Activated T-helper 2 cell treated with anti-CD3 and anti-CD28 coated beads, Interferon-gamma antibody, Interleukin-2, Interleukin-4, amounts not matched to agents 10 μg/mL and 5 μg/mL and 100 μg/mL, durations not matched to agents 14 hours and 24 hours and 36 hours (primary cell): ENCODE data around the gene GNB4. TPM values are rescaled to one million over a fixed set of nuclear protein-coding genes. Genes with fewer than 3 reads are reported as not detected.

Experiments
- DNase-seq: peaks from one replicate; pipeline ENCODE4 v3.0.0; 2021; ENCODE audit warnings: low spot score
- H3K27ac Mint-ChIP-seq: one replicate; pipeline ENCODE4 v1.8.0; 2021; ENCODE audit warnings: mixed read lengths
- H3K27me3 Mint-ChIP-seq: one replicate; pipeline ENCODE4 v1.8.0; 2021; ENCODE audit warnings: low read depth, mixed read lengths
- H3K36me3 Mint-ChIP-seq: one replicate; pipeline ENCODE4 v1.8.0; 2021; ENCODE audit warnings: low read depth, mixed read lengths
- H3K4me1 Mint-ChIP-seq: one replicate; pipeline ENCODE4 v1.8.0; 2021; ENCODE audit warnings: low read depth, mixed read lengths
- H3K4me3 Mint-ChIP-seq: one replicate; pipeline ENCODE4 v1.8.0; 2021; ENCODE audit warnings: low read depth, mild to moderate bottlenecking, moderate library complexity, mixed read lengths
- H3K9me3 Mint-ChIP-seq: one replicate; pipeline ENCODE4 v1.8.0; 2021; ENCODE audit warnings: mixed read lengths
- intact Hi-C: fragments of 100-400 bp; cut with micrococcal nuclease; formaldehyde crosslinking; loops from one replicate; pipeline ENCODE4 v1.15.1; 2023
- total RNA-seq: library from RNA; stranded (reverse); gene quantifications from 2 replicates; pipeline ENCODE4 v1.2.3, GENCODE V29; 2022

Gene GNB4
- total RNA-seq, 1 donor from 2014 or later: 12.0 TPM

DNA sequence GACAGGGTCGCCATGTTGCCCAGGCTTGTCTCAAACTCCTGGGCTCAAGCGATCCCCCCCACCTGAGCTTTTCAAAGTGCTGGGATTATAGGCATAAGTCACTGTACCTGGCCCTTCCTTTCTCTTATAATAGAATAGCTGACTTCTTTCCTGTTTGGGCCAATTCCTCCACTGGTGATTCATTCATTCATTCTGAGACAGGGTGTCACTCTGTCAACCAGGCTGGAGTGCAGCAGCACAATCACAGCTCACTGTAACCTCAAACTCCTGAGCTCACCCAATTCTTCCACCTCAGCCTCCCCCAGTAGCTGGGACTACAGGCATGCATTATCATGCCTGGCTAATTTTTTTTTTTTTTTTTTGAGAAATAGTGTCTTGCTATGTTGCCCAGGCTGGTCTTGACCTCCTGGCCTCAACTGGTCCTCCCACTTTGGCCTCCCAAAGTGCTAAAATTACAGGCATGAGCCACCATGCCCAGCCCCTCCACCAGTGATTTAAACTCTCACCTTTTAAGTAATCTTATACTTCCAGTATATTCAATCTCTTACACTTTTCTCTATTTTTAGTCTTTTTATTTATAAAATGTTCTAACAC, 20.9 kb downstream of the GNB4 start:
- Mint-ChIP-seq H3K36me3 (no peaks in the 10 kb centered on the region), H3K27me3 (no peaks in the 10 kb centered on the region), H3K9me3 (no peaks in the 10 kb centered on the region), H3K4me3 (no peak overlapping the region), H3K4me1 (peaks cover 7% of the 10 kb centered on the region), H3K27ac (no peak overlapping the region)
- intact Hi-C loops: no loop called here
- DNase-seq: no peak

DNA sequence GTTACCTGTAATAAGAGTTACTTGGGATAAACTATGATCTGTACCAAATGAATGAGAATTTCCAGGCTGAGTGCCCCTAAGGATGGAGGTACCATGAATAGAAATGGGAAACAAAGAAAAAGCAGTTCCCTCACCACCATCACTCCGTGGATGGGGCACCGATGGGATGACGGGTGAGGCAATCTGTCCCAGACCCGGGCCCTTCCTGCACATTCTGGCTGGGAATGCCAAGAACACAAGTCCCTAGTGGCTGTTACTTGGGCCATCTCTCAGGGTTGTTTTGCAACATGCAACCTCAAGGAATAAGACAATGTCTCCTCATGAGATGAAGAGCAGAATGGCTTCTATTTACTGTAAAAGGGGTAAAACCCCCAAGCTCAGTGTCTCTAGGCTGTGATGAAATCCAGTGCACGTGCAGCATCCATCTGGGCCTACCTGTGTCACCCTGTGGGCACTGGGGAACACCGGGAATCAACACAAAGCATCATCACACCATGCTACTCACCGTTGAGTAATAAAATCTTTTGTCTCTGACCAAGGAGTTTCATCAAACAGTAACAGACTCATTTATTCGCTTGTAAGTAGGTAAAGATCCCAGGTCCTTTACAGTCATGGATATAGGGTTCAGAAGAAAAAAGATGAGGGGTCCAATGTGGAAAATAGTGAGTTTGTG, 22.3 kb downstream of the GNB4 start:
- Mint-ChIP-seq H3K4me3 (no peak overlapping the region), H3K4me1 (peaks cover 7% of the 10 kb centered on the region)

DNA sequence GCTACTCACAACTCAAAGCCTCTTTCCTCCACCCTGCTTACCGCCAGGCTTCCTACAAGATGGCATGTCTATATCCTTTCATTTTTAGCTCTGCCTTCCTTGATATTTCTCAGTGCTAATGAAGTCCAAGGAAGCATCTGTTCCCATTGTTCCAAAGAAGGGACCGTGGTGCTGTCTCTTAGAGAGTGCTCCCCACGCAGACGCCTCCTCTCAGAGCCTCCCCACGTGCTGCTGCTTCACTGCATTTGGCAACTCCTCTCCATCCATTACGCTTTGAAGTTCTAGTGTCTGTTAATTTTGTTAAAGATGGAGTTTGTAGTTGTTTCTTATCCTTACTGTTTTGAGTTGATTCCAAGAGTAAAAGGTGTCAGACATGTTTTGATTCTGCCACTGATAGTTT, 26.2 kb downstream of the GNB4 start:
- H3K27ac Mint-ChIP-seq: no peak overlapping the region

More for the DNA sequence above, 22.3 kb downstream of the GNB4 start:
- intact Hi-C loops: no loop called here
- Mint-ChIP-seq H3K27ac (no peak overlapping the region), H3K9me3 (no peaks in the 10 kb centered on the region), H3K27me3 (no peaks in the 10 kb centered on the region), H3K36me3 (no peaks in the 10 kb centered on the region)
- no peak for DNase-seq

DNA sequence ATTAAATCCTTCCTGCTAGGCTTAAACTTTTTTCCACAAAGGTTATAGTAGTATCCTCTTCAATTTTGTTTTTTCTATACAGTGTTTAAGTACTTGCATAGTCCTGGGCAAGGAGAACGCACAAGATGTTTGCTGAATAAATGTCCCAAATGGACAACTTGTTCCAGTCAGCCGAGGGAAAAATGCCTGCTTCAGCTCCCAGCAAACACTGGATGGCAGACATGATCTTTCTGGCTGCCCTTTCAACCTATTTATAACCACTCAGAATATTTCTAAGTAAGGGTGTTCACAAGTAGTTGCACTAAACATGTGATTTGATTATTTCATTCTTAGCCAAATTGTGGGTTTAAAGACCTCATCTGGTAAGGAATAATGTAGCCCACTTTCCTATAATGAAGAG, 29.8 kb downstream of the GNB4 start:
- no peaks in the 10 kb centered on the region for H3K27me3 Mint-ChIP-seq
- peaks cover 11% of the 10 kb centered on the region for H3K36me3 Mint-ChIP-seq
- intact Hi-C loops: no loop called here
- DNase-seq: no peak
- H3K4me1 Mint-ChIP-seq: no peaks in the 10 kb centered on the region
- H3K9me3 Mint-ChIP-seq: no peaks in the 10 kb centered on the region
- H3K4me3 Mint-ChIP-seq: no peak overlapping the region
- H3K27ac Mint-ChIP-seq: no peak overlapping the region

More for the DNA sequence above, 26.2 kb downstream of the GNB4 start:
- Mint-ChIP-seq H3K9me3 (no peaks in the 10 kb centered on the region), H3K36me3 (peaks cover 3% of the 10 kb centered on the region), H3K4me1 (no peaks in the 10 kb centered on the region), H3K27me3 (no peaks in the 10 kb centered on the region), H3K4me3 (no peak overlapping the region)
- DNase-seq: no peak
- intact Hi-C loops: no loop called here

DNA sequence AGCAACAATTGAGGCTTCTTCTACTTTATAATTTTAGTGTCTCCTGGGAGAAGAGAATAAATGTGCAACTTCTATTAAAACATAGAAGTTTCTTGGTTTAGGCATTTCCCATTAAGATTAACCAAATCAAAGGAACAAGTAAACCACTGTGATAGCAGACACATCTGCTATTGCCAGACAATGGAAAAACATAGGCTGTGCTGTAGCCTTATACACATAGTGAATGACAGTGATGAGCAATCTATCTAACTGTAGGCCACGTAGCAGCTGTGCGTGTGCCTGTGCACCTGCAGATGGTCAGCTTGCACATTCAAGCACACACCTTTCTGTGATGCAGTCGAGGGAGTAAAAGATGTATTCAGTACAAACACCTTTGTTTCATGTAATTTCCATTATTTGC, 32.7 kb downstream of the GNB4 start:
- peaks cover 11% of the 10 kb centered on the region for H3K36me3 Mint-ChIP-seq
- H3K4me3 Mint-ChIP-seq: no peak overlapping the region
- H3K9me3 Mint-ChIP-seq: no peaks in the 10 kb centered on the region
- no peak for DNase-seq
- H3K27ac Mint-ChIP-seq: no peak overlapping the region
- H3K27me3 Mint-ChIP-seq: no peaks in the 10 kb centered on the region
- H3K4me1 Mint-ChIP-seq: no peaks in the 10 kb centered on the region
- intact Hi-C loops: no loop called here

DNA sequence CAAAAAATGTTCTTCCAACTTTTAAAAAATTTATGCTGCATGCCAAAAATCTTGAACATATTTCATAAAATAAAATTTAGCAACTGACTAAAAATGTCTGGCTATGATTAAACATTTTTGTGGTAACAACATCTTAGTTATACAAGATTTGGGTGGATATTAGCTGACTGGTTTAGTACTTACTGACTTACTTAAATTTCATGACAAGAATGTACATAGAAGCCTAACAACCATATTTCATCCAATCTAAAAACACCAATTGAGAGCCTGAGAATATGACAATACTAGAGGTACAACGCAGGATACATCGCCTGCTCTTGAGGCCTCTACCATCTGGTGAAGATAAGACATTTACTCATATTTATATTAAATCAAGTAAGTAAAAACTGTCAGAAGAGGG, 34.6 kb downstream of the GNB4 start:
- Mint-ChIP-seq H3K27ac (no peak overlapping the region), H3K27me3 (no peaks in the 10 kb centered on the region), H3K9me3 (no peaks in the 10 kb centered on the region), H3K4me3 (no peak overlapping the region), H3K4me1 (no peaks in the 10 kb centered on the region), H3K36me3 (peaks cover 7% of the 10 kb centered on the region)
- intact Hi-C loops: no loop called here
- DNase-seq: no peak

DNA sequence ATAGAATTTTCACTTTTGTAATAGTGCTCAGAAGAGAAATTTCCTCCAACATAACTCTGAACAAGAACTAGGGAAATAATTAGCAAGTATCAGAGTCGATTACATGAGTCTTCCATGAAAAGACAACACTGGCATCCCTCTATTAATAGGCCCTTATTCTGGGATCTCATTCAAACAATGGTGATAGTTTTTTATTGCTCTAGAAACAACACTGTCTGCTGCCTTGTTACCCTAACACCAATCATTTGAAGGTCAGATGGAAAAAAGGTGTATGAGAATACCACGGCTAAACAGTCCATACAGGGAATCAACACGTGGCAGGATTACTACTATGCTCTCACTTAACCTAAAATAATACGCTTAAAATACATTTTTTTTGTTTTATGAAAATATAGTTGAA, 35.9 kb downstream of the GNB4 start:
- Mint-ChIP-seq H3K36me3 (peaks cover 7% of the 10 kb centered on the region), H3K4me1 (no peaks in the 10 kb centered on the region), H3K27ac (no peak overlapping the region), H3K4me3 (no peak overlapping the region), H3K27me3 (no peaks in the 10 kb centered on the region), H3K9me3 (no peaks in the 10 kb centered on the region)
- intact Hi-C loops: no loop called here
- DNase-seq: no peak

DNA sequence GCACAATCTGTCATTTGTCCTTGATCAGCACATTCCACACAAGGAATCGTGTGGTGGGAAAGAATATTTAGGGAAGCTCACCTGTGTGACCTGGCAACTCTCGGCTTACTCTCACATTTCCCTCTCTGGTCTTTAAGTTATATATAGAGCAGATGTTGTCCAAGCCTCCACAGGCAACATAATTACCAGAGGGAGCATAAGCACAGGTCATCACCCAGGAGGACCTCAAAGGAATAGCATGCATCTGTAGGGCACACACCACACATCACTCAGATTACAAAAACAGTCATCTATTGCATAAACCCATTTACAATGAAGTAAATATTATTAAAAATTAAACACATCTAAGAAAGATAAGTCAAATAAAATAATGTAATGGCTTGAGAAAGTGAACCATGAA, 36.5 kb downstream of the GNB4 start:
- Mint-ChIP-seq H3K27ac (no peak overlapping the region), H3K4me3 (no peak overlapping the region), H3K9me3 (no peaks in the 10 kb centered on the region), H3K4me1 (no peaks in the 10 kb centered on the region), H3K36me3 (peaks cover 7% of the 10 kb centered on the region), H3K27me3 (no peaks in the 10 kb centered on the region)
- intact Hi-C loops: no loop called here
- no peak for DNase-seq

DNA sequence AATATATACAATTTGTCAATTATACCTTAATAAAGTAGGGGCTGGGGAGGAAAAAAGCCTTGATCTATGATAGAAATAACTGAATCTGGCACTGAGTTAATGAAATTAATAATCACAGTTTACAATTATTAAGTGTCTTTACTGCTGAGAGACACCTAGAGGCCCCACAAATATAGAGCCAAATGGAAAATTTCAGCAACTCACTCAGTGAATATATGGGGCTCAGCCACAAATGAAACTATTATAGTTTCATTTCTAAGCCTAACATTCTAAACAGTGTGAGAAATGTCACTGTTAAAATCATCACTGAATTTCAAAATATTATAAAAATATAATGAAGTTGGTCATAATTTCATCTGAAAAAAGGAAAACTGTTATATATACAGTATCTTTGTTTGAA, 40.3 kb downstream of the GNB4 start:
- intact Hi-C loops: no loop called here
- no peak overlapping the region for H3K27ac Mint-ChIP-seq
- no peak overlapping the region for H3K4me3 Mint-ChIP-seq
- no peaks in the 10 kb centered on the region for H3K36me3 Mint-ChIP-seq
- no peaks in the 10 kb centered on the region for H3K27me3 Mint-ChIP-seq
- no peak for DNase-seq
- H3K4me1 Mint-ChIP-seq: peaks cover 5% of the 10 kb centered on the region
- no peaks in the 10 kb centered on the region for H3K9me3 Mint-ChIP-seq

DNA sequence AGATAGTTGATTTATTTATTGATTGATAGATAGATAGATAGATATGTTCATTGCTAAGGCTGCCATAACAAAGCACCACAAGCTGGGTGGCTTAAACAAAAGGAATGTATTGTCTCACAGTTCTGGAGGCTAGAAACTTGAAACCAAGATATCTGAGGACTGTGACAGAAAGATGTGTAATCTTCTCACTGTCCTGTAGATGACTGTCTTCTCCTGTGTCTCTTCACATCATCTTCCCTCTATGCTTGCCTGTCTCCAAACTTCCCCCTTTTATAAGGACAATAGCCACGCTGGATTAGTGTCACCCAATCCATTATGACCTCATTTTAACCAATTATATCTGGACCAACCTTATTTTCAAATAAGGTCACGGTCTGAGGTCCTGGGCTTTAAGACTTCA, 40.9 kb downstream of the GNB4 start:
- H3K36me3 Mint-ChIP-seq: peaks cover under 1% of the 10 kb centered on the region
- H3K4me1 Mint-ChIP-seq: peaks cover 5% of the 10 kb centered on the region

DNA sequence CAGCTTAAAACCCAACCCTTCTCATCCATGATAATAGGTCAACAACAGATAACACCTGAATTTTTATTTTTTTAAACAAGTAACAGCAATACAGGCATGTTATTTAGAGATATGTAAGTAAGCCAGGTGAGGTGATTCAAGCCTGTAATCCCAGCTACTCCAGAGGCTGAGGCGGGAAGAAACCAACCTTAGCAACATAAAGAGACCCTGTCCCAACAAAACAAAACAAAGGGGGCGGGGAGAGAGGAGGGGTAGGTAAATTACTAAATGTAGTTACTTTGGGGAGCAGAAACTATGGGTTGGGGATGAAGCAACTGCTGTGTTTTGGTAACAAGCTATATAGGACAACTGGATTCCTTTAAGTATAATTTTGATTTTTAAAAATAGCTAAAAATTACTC, 47.0 kb downstream of the GNB4 start:
- no peak for DNase-seq
- no peak overlapping the region for H3K4me3 Mint-ChIP-seq
- H3K36me3 Mint-ChIP-seq: peaks cover 20% of the 10 kb centered on the region
- no peaks in the 10 kb centered on the region for H3K9me3 Mint-ChIP-seq
- no peak overlapping the region for H3K27ac Mint-ChIP-seq
- intact Hi-C loops: no loop called here
- H3K27me3 Mint-ChIP-seq: no peaks in the 10 kb centered on the region
- peaks cover 5% of the 10 kb centered on the region for H3K4me1 Mint-ChIP-seq

More for the DNA sequence above, 40.9 kb downstream of the GNB4 start:
- H3K27me3 Mint-ChIP-seq: no peaks in the 10 kb centered on the region
- intact Hi-C loops: no loop called here
- no peaks in the 10 kb centered on the region for H3K9me3 Mint-ChIP-seq
- DNase-seq: no peak
- H3K27ac Mint-ChIP-seq: no peak overlapping the region
- no peak overlapping the region for H3K4me3 Mint-ChIP-seq

DNA sequence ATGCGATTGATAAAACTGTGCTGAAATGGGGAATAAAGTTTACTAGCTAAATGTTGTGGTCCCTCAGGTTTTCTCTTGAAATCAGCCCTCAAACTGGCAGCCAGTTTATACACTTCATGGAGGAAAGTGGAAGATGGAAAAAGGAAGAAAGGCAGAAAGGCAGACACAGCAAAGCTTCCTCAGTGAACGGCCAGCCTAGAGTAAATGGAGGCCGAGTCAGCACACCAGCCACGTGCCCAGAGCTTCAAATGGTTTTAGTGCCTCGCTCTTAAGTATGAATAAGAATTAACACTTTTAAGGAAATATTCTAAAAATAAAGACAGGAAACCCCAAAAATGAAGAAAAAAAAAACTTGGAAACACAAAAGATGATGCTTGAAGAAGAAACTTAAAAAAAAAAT, 48.3 kb downstream of the GNB4 start:
- Mint-ChIP-seq H3K9me3 (no peaks in the 10 kb centered on the region), H3K4me3 (no peak overlapping the region), H3K27ac (no peak overlapping the region), H3K27me3 (no peaks in the 10 kb centered on the region), H3K36me3 (peaks cover 20% of the 10 kb centered on the region), H3K4me1 (peaks cover 5% of the 10 kb centered on the region)
- no peak for DNase-seq
- intact Hi-C loops: no loop called here

DNA sequence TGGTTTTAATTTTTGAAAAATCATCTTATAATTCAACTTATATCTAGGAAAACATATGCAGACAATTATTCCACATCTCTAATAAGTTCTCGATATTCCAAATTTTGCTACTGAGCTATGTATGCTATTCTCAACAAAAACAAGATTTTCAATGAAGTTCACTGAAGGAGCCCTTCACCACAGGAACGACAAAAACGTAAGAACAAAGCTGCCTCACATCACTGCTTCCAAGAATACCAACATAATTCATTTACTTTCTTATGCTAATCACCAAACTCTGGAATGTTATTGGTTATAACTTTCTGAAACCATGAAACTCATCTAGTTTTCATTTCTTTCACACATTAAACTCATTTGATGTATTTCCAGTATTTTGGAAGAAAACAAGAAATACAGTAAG, 49.7 kb downstream of the GNB4 start:
- intact Hi-C loops: no loop called here
- Mint-ChIP-seq H3K36me3 (peaks cover 26% of the 10 kb centered on the region), H3K4me3 (no peak overlapping the region), H3K4me1 (peaks cover 5% of the 10 kb centered on the region), H3K9me3 (no peaks in the 10 kb centered on the region), H3K27ac (no peak overlapping the region), H3K27me3 (no peaks in the 10 kb centered on the region)
- no peak for DNase-seq
